OCI-LY7 (cell line): ENCODE data around the gene PNN.

Source experiments
- EZH2phosphoT487 ChIP-seq: fragments of 200-600 bp; sonication (generic); IDR thresholded peaks from 2 replicates; pipeline ENCODE4 v1.6.1; 2018; ENCODE audit warnings: low read depth, borderline replicate concordance, mild to moderate bottlenecking, mixed run types, antibody characterized with exemption, low read length, moderate library complexity, mixed read lengths
- TF ChIP-seq, protein P1 (sequence below): fragments of 200-600 bp; sonication (generic); conservative IDR thresholded peaks from 2 replicates; pipeline ENCODE4 v1.5.1; 2014; ENCODE audit warnings: mild to moderate bottlenecking, antibody characterized with exemption, low read length, moderate library complexity, mixed read lengths

DNA sequence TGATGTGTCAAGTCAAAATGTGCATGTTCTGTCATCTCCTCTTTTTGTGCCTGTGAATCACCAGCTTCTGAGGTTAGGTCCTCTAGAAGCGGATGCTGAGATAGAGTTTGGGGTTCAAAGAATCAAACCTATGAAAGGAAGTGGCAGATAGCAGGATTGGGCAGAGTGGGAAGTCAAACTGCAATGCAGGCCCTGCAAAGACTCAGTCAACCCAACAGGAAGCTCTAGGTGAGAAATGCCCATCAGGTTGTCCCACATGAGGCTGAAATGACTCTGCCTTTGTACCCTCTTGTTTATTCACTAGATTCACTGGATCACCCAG is 54.1 kb downstream of the PNN start:
- TF ChIP-seq, protein P1, sequence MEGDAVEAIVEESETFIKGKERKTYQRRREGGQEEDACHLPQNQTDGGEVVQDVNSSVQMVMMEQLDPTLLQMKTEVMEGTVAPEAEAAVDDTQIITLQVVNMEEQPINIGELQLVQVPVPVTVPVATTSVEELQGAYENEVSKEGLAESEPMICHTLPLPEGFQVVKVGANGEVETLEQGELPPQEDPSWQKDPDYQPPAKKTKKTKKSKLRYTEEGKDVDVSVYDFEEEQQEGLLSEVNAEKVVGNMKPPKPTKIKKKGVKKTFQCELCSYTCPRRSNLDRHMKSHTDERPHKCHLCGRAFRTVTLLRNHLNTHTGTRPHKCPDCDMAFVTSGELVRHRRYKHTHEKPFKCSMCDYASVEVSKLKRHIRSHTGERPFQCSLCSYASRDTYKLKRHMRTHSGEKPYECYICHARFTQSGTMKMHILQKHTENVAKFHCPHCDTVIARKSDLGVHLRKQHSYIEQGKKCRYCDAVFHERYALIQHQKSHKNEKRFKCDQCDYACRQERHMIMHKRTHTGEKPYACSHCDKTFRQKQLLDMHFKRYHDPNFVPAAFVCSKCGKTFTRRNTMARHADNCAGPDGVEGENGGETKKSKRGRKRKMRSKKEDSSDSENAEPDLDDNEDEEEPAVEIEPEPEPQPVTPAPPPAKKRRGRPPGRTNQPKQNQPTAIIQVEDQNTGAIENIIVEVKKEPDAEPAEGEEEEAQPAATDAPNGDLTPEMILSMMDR: no peak
- TF ChIP-seq EZH2phosphoT487: no peak
